Non-pigmented ciliary epithelial cell (primary cell): Measurements from ENCODE around the gene ERCC2.
"Not testable (repeated sequence)": the region's sequence is repeated elsewhere in the genome, so short reads cannot be mapped to it uniquely, and the experiment has no call there.

Experiments
- DNase-seq: peaks from one replicate; pipeline ENCODE4 v3.0.0-alpha.2; 2010; ENCODE audit warnings: low read depth

ERCC2 gene

GRCh38 chr19:45370410-45371204 lies at the start of gene ERCC2:
Gene ERCC2, minus strand, starts transcription at chr19:45370573. Its CDS starts 33 bp downstream, at chr19:45370540.
- peak; percentile 94 for DNase-seq

- no peak for DNase-seq
These were observed 49.5 kb upstream of the ERCC2 start for GRCh38 chr19:45419895-45420294.

- no peak for DNase-seq
These were observed 49.0 kb upstream of the ERCC2 start for GRCh38 chr19:45419396-45419795.

GRCh38 chr19:45418802-45419201 lies 48.4 kb upstream of the ERCC2 start:
- no peak for DNase-seq

- no peak for DNase-seq
These were observed 46.8 kb upstream of the ERCC2 start for GRCh38 chr19:45417151-45417550.

- DNase-seq = no peak
These were observed 44.1 kb upstream of the ERCC2 start for GRCh38 chr19:45414468-45414867.

GRCh38 chr19:45413497-45413896 lies 43.1 kb upstream of the ERCC2 start:
- DNase-seq = no peak

- DNase-seq = not testable (repeated sequence)
These were observed 40.0 kb upstream of the ERCC2 start for GRCh38 chr19:45410330-45410729.

- no peak for DNase-seq
These were observed 39.2 kb upstream of the ERCC2 start for GRCh38 chr19:45409557-45409920.

- no peak for DNase-seq
These were observed 38.6 kb upstream of the ERCC2 start for GRCh38 chr19:45408830-45409556.

- no peak for DNase-seq
These were observed 37.7 kb upstream of the ERCC2 start for GRCh38 chr19:45408121-45408520.

- not testable (repeated sequence) for DNase-seq
These were observed 37.2 kb upstream of the ERCC2 start for GRCh38 chr19:45407585-45407984.

- DNase-seq = no peak
These were observed 36.7 kb upstream of the ERCC2 start for GRCh38 chr19:45407091-45407375.

- DNase-seq = peak; percentile 43
These were observed 36.1 kb upstream of the ERCC2 start, which contains the start of gene POLR1G for GRCh38 chr19:45406226-45407090. Gene POLR1G, plus strand, starts transcription at chr19:45406644. Its CDS starts 53 bp downstream, at chr19:45406697.

GRCh38 chr19:45405435-45406225 lies 35.3 kb upstream of the ERCC2 start:
- DNase-seq = peak; percentile 43

GRCh38 chr19:45404557-45405434 lies 34.4 kb upstream of the ERCC2 start, which contains the start of gene PPP1R13L:
Gene PPP1R13L, minus strand, starts transcription at chr19:45405069. Its CDS starts 6,751 bp downstream, at chr19:45398318.
- peak; percentile 48 for DNase-seq

GRCh38 chr19:45403781-45404556 lies 33.6 kb upstream of the ERCC2 start:
- no peak for DNase-seq

GRCh38 chr19:45403272-45403671 lies 32.9 kb upstream of the ERCC2 start:
- DNase-seq = no peak

- no peak for DNase-seq
These were observed 32.1 kb upstream of the ERCC2 start for GRCh38 chr19:45402298-45403061.
